Fibroblast of mammary gland (primary cell): ENCODE measurements around the gene MAP3K2.

Source experiments
- DNase-seq: peaks from one replicate; pipeline ENCODE4 v3.0.0-alpha.2; 2010; ENCODE audit warnings: low read depth
- H3K4me3 ChIP-seq: 2 replicates; pipeline ENCODE4 v1.5.1; 2011; ENCODE audit warnings: low read depth, mild to moderate bottlenecking, low read length, moderate library complexity; ENCODE audit not compliant: control insufficient read depth
- TF ChIP-seq, protein P1 (sequence below): conservative IDR thresholded peaks from 2 replicates; pipeline ENCODE4 v1.5.1; 2011; ENCODE audit warnings: low read depth, low read length, inconsistent platforms; ENCODE audit not compliant: control insufficient read depth, insufficient read depth

Gene MAP3K2

DNA sequence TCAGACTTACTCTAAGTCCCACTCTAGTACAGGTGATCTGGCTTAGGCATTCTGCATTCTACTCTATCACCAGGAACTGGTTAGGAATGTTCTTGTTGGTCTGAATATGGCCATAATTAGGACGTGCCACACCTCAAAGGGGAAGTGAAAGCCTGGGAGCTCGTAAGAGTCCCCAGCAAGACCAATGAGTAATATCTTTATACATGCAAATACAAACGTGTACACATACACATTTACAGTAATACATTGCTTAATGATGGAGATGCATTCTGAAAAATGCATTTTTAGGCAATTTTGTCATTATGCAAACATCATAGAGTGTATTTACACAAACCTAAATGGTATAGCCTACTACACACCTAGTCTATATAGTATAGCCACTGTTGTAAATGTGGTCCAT is 74.4 kb downstream of the MAP3K2 start:
- DNase-seq: no peak
- no peak overlapping the region for H3K4me3 ChIP-seq
- TF ChIP-seq, protein P1, sequence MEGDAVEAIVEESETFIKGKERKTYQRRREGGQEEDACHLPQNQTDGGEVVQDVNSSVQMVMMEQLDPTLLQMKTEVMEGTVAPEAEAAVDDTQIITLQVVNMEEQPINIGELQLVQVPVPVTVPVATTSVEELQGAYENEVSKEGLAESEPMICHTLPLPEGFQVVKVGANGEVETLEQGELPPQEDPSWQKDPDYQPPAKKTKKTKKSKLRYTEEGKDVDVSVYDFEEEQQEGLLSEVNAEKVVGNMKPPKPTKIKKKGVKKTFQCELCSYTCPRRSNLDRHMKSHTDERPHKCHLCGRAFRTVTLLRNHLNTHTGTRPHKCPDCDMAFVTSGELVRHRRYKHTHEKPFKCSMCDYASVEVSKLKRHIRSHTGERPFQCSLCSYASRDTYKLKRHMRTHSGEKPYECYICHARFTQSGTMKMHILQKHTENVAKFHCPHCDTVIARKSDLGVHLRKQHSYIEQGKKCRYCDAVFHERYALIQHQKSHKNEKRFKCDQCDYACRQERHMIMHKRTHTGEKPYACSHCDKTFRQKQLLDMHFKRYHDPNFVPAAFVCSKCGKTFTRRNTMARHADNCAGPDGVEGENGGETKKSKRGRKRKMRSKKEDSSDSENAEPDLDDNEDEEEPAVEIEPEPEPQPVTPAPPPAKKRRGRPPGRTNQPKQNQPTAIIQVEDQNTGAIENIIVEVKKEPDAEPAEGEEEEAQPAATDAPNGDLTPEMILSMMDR: no peak

DNA sequence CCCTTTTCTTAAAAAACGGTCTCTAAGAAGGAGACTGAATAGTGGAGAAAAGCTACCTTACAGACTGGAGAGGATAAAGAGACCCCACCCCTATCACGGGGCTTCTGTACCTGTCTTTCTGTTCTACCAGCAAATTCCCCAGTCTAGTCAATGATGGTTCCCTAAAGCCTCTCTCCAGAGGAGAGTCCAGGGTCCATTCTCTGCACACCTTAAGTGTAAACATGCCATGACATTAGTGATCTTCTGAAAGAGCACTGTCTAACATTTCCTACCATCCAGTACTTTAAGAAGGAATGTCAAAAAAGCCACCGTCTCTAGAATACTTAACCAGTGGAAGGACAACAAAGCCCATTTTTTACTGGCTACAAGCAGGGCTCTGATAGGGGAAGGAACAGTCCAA is 76.8 kb downstream of the MAP3K2 start:
- no peak overlapping the region for H3K4me3 ChIP-seq

DNA sequence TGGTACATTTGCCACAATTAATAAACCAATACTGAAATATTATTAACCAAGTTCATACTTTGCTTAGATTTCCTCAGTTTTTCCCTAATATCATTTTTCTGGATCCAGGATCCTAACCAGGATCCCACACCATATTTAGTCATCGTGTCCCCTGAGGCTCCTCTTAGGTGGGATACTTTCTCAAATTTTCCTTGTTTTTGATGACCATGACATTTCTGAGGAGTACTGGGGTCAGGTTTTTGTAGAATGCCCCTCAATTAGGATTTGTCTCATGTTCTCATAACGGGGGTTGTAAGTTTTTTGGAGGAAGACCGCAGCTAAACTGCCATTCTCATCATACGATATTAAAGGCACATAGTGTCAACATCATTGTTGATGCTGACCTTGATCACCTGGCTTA is 78.3 kb downstream of the MAP3K2 start:
- H3K4me3 ChIP-seq: no peak overlapping the region
- no peak for DNase-seq
- TF ChIP-seq, protein P1: no peak

More for the DNA sequence above, 76.8 kb downstream of the MAP3K2 start:
- DNase-seq: no peak
- TF ChIP-seq, protein P1: no peak

DNA sequence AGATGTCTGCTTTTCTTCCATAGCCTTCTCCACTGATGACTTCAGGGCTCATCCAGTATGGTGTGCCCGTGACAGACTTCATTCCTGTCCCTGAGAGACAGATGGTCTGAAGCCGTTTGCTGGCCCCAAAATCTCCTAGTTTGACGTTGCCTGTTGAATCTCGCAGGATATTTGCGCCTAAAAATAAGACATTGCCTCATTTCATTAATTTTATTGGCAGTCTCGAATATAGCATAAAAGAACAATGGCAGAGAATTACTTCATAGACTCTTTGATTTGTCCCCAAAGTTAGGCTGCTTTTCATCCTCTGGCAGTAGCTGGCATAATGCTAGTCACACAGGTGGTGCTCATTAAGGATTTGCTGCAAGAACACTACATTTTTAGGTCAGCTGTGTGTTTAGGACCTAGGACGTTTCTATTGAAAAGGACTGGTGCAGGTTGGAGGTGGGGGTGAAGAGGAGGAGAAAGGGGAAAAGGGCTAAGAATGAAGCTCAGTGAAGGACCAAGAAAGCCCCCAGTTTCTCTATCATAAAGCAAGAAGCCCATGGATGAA is 79.1 kb downstream of the MAP3K2 start:
- TF ChIP-seq, protein P1: no peak
- DNase-seq: no peak
- H3K4me3 ChIP-seq: no peak overlapping the region

DNA sequence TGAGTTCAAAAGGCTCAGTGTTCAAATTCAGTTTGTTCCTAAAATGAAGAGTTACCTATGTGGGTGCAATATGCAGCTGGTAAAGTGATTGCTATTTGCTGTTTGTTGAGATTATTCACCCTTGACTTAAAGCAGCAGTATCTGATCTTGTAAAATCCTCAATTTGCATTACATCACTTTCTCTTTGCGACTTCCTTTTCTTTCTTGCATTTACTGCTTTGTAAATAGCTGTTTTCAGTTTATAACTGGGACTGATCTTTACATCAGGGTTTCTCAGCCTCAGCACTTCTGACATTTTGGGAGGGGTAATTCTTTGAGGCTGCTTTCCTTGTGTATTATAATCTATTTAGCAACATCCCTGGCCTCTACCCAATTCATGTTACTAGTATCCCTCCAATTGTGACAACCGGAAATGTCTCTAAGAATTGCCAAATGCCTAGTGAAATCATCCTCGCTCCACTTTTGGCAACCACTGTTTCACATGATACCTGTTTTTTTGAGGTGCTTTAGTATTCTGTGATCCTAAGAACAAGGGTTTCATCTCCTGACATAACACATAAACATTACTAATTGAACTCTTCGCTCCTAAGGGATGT is 81.7 kb downstream of the MAP3K2 start:
- no peak overlapping the region for H3K4me3 ChIP-seq
- DNase-seq: peak; percentile 31
- TF ChIP-seq, protein P1: no peak

DNA sequence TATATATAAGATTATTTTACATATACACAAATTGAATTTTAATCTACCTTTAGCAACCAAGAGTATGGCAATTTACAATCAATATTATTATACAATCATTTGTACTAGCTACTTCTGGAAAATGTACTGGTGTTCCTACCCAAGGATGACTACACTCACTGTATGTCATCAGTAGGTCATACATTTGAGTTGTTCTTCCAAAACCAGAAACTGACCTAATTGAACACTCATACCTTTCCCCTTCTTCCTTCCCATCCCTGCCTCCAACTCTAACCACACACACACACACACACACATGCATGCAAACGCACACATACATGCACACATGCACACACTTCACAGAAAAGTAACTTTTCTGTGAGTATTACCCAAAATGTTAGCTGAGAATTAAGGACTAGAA is 85.6 kb downstream of the MAP3K2 start:
- no peak overlapping the region for H3K4me3 ChIP-seq
- TF ChIP-seq, protein P1: no peak
- peak; percentile 60 for DNase-seq
